Glutamatergic neuron (in vitro differentiated cells): Measurements from ENCODE around the gene TMEM167A. TPM values are rescaled to one million over a fixed set of nuclear protein-coding genes. Genes with fewer than 3 reads are reported as not detected.

Experiments used
- DNase-seq: peaks from one replicate; pipeline ENCODE4 v3.0.0; 2022
- H3K27ac Mint-ChIP-seq: one replicate; pipeline ENCODE4 v1.8.0; 2020; ENCODE audit warnings: mild to moderate bottlenecking, mixed read lengths, inconsistent platforms; ENCODE audit not compliant: unreplicated experiment
- H3K27me3 Mint-ChIP-seq: one replicate; pipeline ENCODE4 v1.8.0; 2020; ENCODE audit warnings: mild to moderate bottlenecking, moderate library complexity, mixed read lengths, inconsistent platforms; ENCODE audit not compliant: unreplicated experiment
- H3K36me3 Mint-ChIP-seq: one replicate; pipeline ENCODE4 v1.8.0; 2020; ENCODE audit warnings: mild to moderate bottlenecking, mixed read lengths, inconsistent platforms; ENCODE audit not compliant: unreplicated experiment
- H3K4me1 Mint-ChIP-seq: one replicate; pipeline ENCODE4 v1.8.0; 2020; ENCODE audit warnings: mild to moderate bottlenecking, low read depth, mixed read lengths, inconsistent platforms; ENCODE audit not compliant: unreplicated experiment
- H3K4me3 Mint-ChIP-seq: one replicate; pipeline ENCODE4 v1.8.0; 2020; ENCODE audit warnings: mild to moderate bottlenecking, mixed read lengths, inconsistent platforms; ENCODE audit not compliant: unreplicated experiment
- H3K9me3 Mint-ChIP-seq: one replicate; pipeline ENCODE4 v1.8.0; 2020; ENCODE audit warnings: mild to moderate bottlenecking, moderate library complexity, mixed read lengths, inconsistent platforms; ENCODE audit not compliant: unreplicated experiment
- CTCF ChIP-seq: fragments of 200-600 bp; sonication (generic); IDR thresholded peaks from one replicate; pipeline ENCODE4 v1.5.0; 2021; ENCODE audit not compliant: partially characterized antibody, unreplicated experiment
- total RNA-seq: library from RNA; stranded (reverse); fragmentation: NEBNext Ultra II Directional; extraction: Animal tissue kit (Norgen Biotek cat#: 25700); gene quantifications from one replicate; pipeline ENCODE4 v1.2.1, GENCODE V29; 2021; ENCODE audit not compliant: unreplicated experiment

TMEM167A gene
- total RNA-seq, 1 donor from 2014 or later, result 145 TPM

GRCh38 chr5:83049370-83049885 lies 27.8 kb downstream of the TMEM167A start:
- no peak overlapping the region for H3K27ac Mint-ChIP-seq
- H3K4me3 Mint-ChIP-seq, result no peak overlapping the region
- no peaks in the 10 kb centered on the region for H3K9me3 Mint-ChIP-seq
- H3K36me3 Mint-ChIP-seq, result no peaks in the 10 kb centered on the region
- DNase-seq, result no peak
- H3K4me1 Mint-ChIP-seq, result peaks cover 6% of the 10 kb centered on the region
- no peaks in the 10 kb centered on the region for H3K27me3 Mint-ChIP-seq
- no peak for TF ChIP-seq CTCF

GRCh38 chr5:83048811-83049210 lies 28.4 kb downstream of the TMEM167A start:
- no peak overlapping the region for H3K4me3 Mint-ChIP-seq
- H3K4me1 Mint-ChIP-seq, result peaks cover under 1% of the 10 kb centered on the region
- no peak overlapping the region for H3K27ac Mint-ChIP-seq
- no peak for DNase-seq
- TF ChIP-seq CTCF, result no peak
- no peaks in the 10 kb centered on the region for H3K36me3 Mint-ChIP-seq
- H3K27me3 Mint-ChIP-seq, result no peaks in the 10 kb centered on the region
- H3K9me3 Mint-ChIP-seq, result no peaks in the 10 kb centered on the region

- H3K36me3 Mint-ChIP-seq, result no peaks in the 10 kb centered on the region
- TF ChIP-seq CTCF, result no peak
- H3K4me1 Mint-ChIP-seq, result no peaks in the 10 kb centered on the region
- H3K9me3 Mint-ChIP-seq, result no peaks in the 10 kb centered on the region
- no peak for DNase-seq
- no peak overlapping the region for H3K4me3 Mint-ChIP-seq
- no peak overlapping the region for H3K27ac Mint-ChIP-seq
- no peaks in the 10 kb centered on the region for H3K27me3 Mint-ChIP-seq
These were observed 28.9 kb downstream of the TMEM167A start for GRCh38 chr5:83048277-83048676.

GRCh38 chr5:83044926-83045325 lies 32.3 kb downstream of the TMEM167A start:
- no peak for TF ChIP-seq CTCF
- no peak for DNase-seq
- Mint-ChIP-seq H3K4me1 (peaks cover 11% of the 10 kb centered on the region), H3K27me3 (no peaks in the 10 kb centered on the region), H3K27ac (no peak overlapping the region), H3K36me3 (no peaks in the 10 kb centered on the region), H3K4me3 (no peak overlapping the region), H3K9me3 (no peaks in the 10 kb centered on the region)

GRCh38 chr5:83042507-83042906 lies 34.7 kb downstream of the TMEM167A start:
- peaks cover 4% of the 10 kb centered on the region for H3K36me3 Mint-ChIP-seq
- no peak for TF ChIP-seq CTCF
- no peak for DNase-seq
- H3K4me1 Mint-ChIP-seq, result peaks cover 15% of the 10 kb centered on the region
- H3K4me3 Mint-ChIP-seq, result no peak overlapping the region
- no peaks in the 10 kb centered on the region for H3K9me3 Mint-ChIP-seq
- H3K27ac Mint-ChIP-seq, result no peak overlapping the region
- H3K27me3 Mint-ChIP-seq, result no peaks in the 10 kb centered on the region
